ENCODE results near the gene ANKRD13B.

- TF ChIP-seq MAX (IDR thresholded peaks at IDR 0.05) (no peak), NFIC (IDR thresholded peaks at IDR 0.05; ENCODE audit: low read length) (no peak), EED (CRISPR knock-in tag; IDR thresholded peaks at IDR 0.05) (no peak), FOXA1 (IDR thresholded peaks at IDR 0.05) (no peak), FOXA1 (CRISPR knock-in tag; IDR thresholded peaks at IDR 0.05) (no peak), HNRNPH1 (optimal IDR thresholded peaks at IDR 0.05; ENCODE audit: low read depth, low read length) (no peak), USF2 (IDR thresholded peaks at IDR 0.05; ENCODE audit: low read depth, low read length) (no peak), USF2 (CRISPR knock-in tag; IDR thresholded peaks at IDR 0.05; ENCODE audit: borderline replicate concordance) (no peak), TCF7 (IDR thresholded peaks at IDR 0.05; ENCODE audit: low read depth) (no peak), CTCF (CRISPR knock-in tag; IDR thresholded peaks at IDR 0.05) (no peak), TCF7L2 (IDR thresholded peaks at IDR 0.05; ENCODE audit: low read depth, low read length) (no peak), ZNF124 (CRISPR knock-in tag; IDR thresholded peaks at IDR 0.05) (no peak), CBFB (CRISPR knock-in tag; IDR thresholded peaks at IDR 0.05) (no peak), CHD2 (IDR thresholded peaks at IDR 0.05; ENCODE audit: low read depth, low read length) (no peak)
Measured at GRCh38 chr17:29614349-29615047, 21.6 kb downstream of the ANKRD13B start.

Data from HepG2 (cell line).